HepG2 (cell line): ENCODE data around the gene SNAPC4. TPM values are rescaled to one million over a fixed set of nuclear protein-coding genes. Genes with fewer than 3 reads are reported as not detected.

Experiments used
- ARID4A ChIP-seq: sonication (generic); formaldehyde crosslinking; IDR thresholded peaks from 2 replicates; pipeline ENCODE4 v1.5.0; 2020; ENCODE audit warnings: mild to moderate bottlenecking, missing genetic modification reagents, borderline replicate concordance
- FOXK1 ChIP-seq: sonication (generic); formaldehyde crosslinking; IDR thresholded peaks from 2 replicates; pipeline ENCODE4 v1.4.0; 2020; ENCODE audit warnings: low read depth, missing genetic modification reagents, borderline replicate concordance
- GATA4 ChIP-seq: sonication (generic); IDR thresholded peaks from 2 replicates; pipeline ENCODE4 v1.6.1; 2016; ENCODE audit warnings: antibody characterized with exemption, low read depth, borderline replicate concordance
- KDM5A ChIP-seq: fragments of 200-600 bp; sonication (generic); IDR thresholded peaks from 2 replicates; pipeline ENCODE4 v1.7.0; 2018; ENCODE audit warnings: antibody characterized with exemption, mild to moderate bottlenecking, low read length, borderline replicate concordance
- KLF13 ChIP-seq: sonication (generic); formaldehyde crosslinking; IDR thresholded peaks from 2 replicates; pipeline ENCODE4 v1.4.0; 2020; ENCODE audit warnings: mild to moderate bottlenecking, missing genetic modification reagents
- KLF15 ChIP-seq: sonication (generic); formaldehyde crosslinking; IDR thresholded peaks from 2 replicates; pipeline ENCODE4 v1.8.1; 2023; ENCODE audit warnings: borderline replicate concordance, mild to moderate bottlenecking, inconsistent platforms, missing genetic modification reagents, mixed read lengths
- NFE2L2 ChIP-seq: fragments of 150-350 bp; IDR thresholded peaks from 2 replicates; pipeline ENCODE4 v1.6.1; 2014; ENCODE audit warnings: low read length
- RNF2 ChIP-seq: fragments of 450-650 bp; conservative IDR thresholded peaks from 2 replicates; pipeline ENCODE4 v1.6.1; 2016; ENCODE audit warnings: low read depth
- SNAPC2 ChIP-seq: sonication (generic); formaldehyde crosslinking; IDR thresholded peaks from 2 replicates; pipeline ENCODE4 v1.8.1; 2022; ENCODE audit warnings: mild to moderate bottlenecking, missing genetic modification reagents
- SP5 ChIP-seq: IDR thresholded peaks from 2 replicates; pipeline ENCODE4 v1.6.1; 2016; ENCODE audit warnings: low read depth, borderline replicate concordance
- TOPORS ChIP-seq: sonication (generic); formaldehyde crosslinking; IDR thresholded peaks from 2 replicates; pipeline ENCODE4 v1.8.0; 2023; ENCODE audit warnings: mild to moderate bottlenecking, missing genetic modification reagents
- ZBTB7A ChIP-seq: sonication (generic); formaldehyde crosslinking; IDR thresholded peaks from 2 replicates; pipeline ENCODE4 v1.8.0; 2022; ENCODE audit warnings: mild to moderate bottlenecking, missing genetic modification reagents
- ZMAT3 ChIP-seq: sonication (generic); formaldehyde crosslinking; conservative IDR thresholded peaks from 2 replicates; pipeline ENCODE4 v1.7.0; 2021; ENCODE audit warnings: missing genetic modification reagents
- ZNF343 ChIP-seq: sonication (generic); formaldehyde crosslinking; IDR thresholded peaks from 2 replicates; pipeline ENCODE4 v1.4.0; 2020; ENCODE audit warnings: mild to moderate bottlenecking, missing genetic modification reagents
- ZNF446 ChIP-seq: sonication (generic); formaldehyde crosslinking; IDR thresholded peaks from 2 replicates; pipeline ENCODE4 v1.5.0; 2020; ENCODE audit warnings: mild to moderate bottlenecking, missing genetic modification reagents
- ZNF501 ChIP-seq: sonication (generic); formaldehyde crosslinking; IDR thresholded peaks from 2 replicates; pipeline ENCODE4 v1.5.1; 2020; ENCODE audit warnings: mild to moderate bottlenecking, moderate library complexity, missing genetic modification reagents
- polyA plus RNA-seq, 8 experiments: library from polyadenylated mRNA; depleted of rRNA in 3 of 8; stranded (reverse) in 7 of 8; unstranded in 1 of 8; fragments of >200 nt; fragmentation: Illumina TruSeq in 4 of 8; extraction: Trizol in 4 of 8; gene quantifications; 2 replicates each; pipeline versions ENCODE4 v1.2.1 to v1.2.3, GENCODE V29; 2011 to 2016; ENCODE audit warnings: low read depth in 4 of 8, missing spikeins in 1 of 8, mixed read lengths in 1 of 8; ENCODE audit not compliant: insufficient read depth in 1 of 8
- total RNA-seq, 5 experiments: library from RNA; depleted of rRNA; stranded (reverse); fragments of >200 nt; fragmentation: Illumina TruSeq; extraction: Trizol; gene quantifications; 2 replicates each; pipeline ENCODE4 v1.2.3, GENCODE V29; 2016; ENCODE audit warnings: low read depth in 1 of 5
- TF ChIP-seq, protein P1 (sequence below): sonication (generic); formaldehyde crosslinking; IDR thresholded peaks from 2 replicates; pipeline ENCODE4 v1.4.0; 2020; ENCODE audit warnings: missing genetic modification reagents, borderline replicate concordance
- TF ChIP-seq, protein P2 (sequence below): sonication (generic); formaldehyde crosslinking; IDR thresholded peaks from 2 replicates; pipeline ENCODE4 v1.4.0; 2020; ENCODE audit warnings: missing genetic modification reagents

SNAPC4 gene
- total and polyA plus RNA-seq, 2 of the 13 experiments (the other 11 are each of a cell fraction or from before 2014, with no cell fraction given) = 2.0 to 6.0 TPM

DNA sequence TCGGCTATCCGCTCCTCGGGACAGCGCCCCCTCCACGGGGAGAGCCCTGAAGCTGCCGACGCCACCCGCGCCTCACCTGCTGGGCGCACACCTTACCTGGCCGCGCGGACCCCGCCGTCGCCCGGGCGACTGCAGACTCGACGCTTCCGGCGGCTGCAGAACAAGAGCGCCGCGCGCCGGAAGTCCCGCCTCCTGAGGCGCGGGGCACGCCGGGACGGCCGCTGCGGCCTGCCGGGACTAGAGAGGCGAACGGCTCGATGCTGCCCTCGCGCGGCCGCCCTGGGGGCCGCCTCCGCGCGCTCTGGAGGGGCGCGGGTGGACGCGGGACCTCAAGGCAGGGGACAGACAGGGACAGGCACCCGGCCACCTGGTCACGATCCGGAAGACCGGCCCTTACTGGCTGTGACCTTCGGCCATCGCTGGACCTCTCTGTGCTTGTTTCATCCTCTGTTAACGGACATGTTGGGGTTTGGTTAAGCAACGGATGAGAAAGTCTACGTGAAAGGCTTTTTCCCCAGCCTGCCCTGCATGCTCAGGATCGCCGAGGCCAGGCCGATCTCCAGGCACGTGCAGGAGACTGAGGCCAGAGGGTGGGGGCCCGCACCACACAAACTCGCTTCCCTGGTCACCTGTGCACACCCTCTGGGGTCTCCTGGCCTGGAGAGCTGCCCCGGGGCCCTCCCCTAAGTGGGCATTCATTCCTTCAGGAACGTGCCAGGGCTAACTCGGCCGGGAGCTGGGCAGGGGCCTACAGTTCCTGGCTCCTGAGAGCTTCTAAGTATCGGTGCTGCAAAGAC lies at the start of gene SNAPC4 (continued):
- TF ChIP-seq ARID4A (CRISPR knock-in tag) (peak; percentile 88), ZNF446 (CRISPR knock-in tag) (0 out of 2 replicates have a peak, but pooled peaks have one; percentile 41), SNAPC2 (CRISPR knock-in tag) (0 out of 2 replicates have a peak, but pooled peaks have one; percentile 45), ZMAT3 (0 out of 2 replicates have a peak, but pooled peaks have one; percentile 60), FOXK1 (CRISPR knock-in tag) (peak; percentile 44; the same call in 1 of the 2 replicates), KDM5A (peak; percentile 66; the same call in 1 of the 2 replicates), ZNF343 (peak; percentile 28; the same call in 1 of the 2 replicates), RNF2 (peak; percentile 56; the same call in 1 of the 2 replicates), KLF13 (peak; percentile 63; the same call in 1 of the 2 replicates), KLF15 (no peak), NFE2L2 (no peak), SP5 (CRISPR knock-in tag) (0 out of 2 replicates have a peak, but pooled peaks have one; percentile 13), TOPORS (CRISPR knock-in tag) (peak; percentile 79; the same call in 1 of the 2 replicates), GATA4 (peak; percentile 34; the same call in 1 of the 2 replicates), ZBTB7A (CRISPR knock-in tag) (peak; percentile 72), ZNF501 (CRISPR knock-in tag) (peak; percentile 50; the same call in 1 of the 2 replicates)
- TF ChIP-seq, protein P1, sequence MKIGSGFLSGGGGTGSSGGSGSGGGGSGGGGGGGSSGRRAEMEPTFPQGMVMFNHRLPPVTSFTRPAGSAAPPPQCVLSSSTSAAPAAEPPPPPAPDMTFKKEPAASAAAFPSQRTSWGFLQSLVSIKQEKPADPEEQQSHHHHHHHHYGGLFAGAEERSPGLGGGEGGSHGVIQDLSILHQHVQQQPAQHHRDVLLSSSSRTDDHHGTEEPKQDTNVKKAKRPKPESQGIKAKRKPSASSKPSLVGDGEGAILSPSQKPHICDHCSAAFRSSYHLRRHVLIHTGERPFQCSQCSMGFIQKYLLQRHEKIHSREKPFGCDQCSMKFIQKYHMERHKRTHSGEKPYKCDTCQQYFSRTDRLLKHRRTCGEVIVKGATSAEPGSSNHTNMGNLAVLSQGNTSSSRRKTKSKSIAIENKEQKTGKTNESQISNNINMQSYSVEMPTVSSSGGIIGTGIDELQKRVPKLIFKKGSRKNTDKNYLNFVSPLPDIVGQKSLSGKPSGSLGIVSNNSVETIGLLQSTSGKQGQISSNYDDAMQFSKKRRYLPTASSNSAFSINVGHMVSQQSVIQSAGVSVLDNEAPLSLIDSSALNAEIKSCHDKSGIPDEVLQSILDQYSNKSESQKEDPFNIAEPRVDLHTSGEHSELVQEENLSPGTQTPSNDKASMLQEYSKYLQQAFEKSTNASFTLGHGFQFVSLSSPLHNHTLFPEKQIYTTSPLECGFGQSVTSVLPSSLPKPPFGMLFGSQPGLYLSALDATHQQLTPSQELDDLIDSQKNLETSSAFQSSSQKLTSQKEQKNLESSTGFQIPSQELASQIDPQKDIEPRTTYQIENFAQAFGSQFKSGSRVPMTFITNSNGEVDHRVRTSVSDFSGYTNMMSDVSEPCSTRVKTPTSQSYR (CRISPR knock-in tag) = peak; percentile 9; the same call in 1 of the 2 replicates
- TF ChIP-seq, protein P2, sequence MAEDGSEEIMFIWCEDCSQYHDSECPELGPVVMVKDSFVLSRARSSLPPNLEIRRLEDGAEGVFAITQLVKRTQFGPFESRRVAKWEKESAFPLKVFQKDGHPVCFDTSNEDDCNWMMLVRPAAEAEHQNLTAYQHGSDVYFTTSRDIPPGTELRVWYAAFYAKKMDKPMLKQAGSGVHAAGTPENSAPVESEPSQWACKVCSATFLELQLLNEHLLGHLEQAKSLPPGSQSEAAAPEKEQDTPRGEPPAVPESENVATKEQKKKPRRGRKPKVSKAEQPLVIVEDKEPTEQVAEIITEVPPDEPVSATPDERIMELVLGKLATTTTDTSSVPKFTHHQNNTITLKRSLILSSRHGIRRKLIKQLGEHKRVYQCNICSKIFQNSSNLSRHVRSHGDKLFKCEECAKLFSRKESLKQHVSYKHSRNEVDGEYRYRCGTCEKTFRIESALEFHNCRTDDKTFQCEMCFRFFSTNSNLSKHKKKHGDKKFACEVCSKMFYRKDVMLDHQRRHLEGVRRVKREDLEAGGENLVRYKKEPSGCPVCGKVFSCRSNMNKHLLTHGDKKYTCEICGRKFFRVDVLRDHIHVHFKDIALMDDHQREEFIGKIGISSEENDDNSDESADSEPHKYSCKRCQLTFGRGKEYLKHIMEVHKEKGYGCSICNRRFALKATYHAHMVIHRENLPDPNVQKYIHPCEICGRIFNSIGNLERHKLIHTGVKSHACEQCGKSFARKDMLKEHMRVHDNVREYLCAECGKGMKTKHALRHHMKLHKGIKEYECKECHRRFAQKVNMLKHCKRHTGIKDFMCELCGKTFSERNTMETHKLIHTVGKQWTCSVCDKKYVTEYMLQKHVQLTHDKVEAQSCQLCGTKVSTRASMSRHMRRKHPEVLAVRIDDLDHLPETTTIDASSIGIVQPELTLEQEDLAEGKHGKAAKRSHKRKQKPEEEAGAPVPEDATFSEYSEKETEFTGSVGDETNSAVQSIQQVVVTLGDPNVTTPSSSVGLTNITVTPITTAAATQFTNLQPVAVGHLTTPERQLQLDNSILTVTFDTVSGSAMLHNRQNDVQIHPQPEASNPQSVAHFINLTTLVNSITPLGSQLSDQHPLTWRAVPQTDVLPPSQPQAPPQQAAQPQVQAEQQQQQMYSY = no peak
